Body of pancreas (tissue), 4 donors: ENCODE results near the gene SH3D19. TPM values are rescaled to one million over a fixed set of nuclear protein-coding genes. Genes with fewer than 3 reads are reported as not detected.

Experiments
- ATAC-seq: fragments of 150-250 bp; one replicate; pipeline ENCODE4 v1.9.1; 2016
- DNase-seq, 4 donors: peaks; one replicate each; pipeline ENCODE4 v3.0.0-alpha.2; 2019
- H3K27ac ChIP-seq, 4 donors: fragments of 200-600 bp; sonication (generic); 1 replicate in 3 of 4; 2 replicates in 1 of 4; pipeline versions ENCODE4 v1.5.1 to v1.6.1; 2016 to 2019; ENCODE audit warnings: mild to moderate bottlenecking in 1 of 4, mixed read lengths in 1 of 4, moderate library complexity in 1 of 4
- H3K27me3 ChIP-seq, 2 donors: fragments of 200-600 bp; sonication (generic); one replicate each; pipeline ENCODE4 v1.6.0; 2016; ENCODE audit warnings: mild to moderate bottlenecking in 1 of 2
- H3K36me3 ChIP-seq, 2 donors: fragments of 200-600 bp; sonication (generic); replicated peaks in 1 of 2; 2 replicates each; pipeline ENCODE4 v1.5.1; 2016; ENCODE audit warnings: low read depth in 2 of 2; ENCODE audit not compliant: insufficient read depth in 1 of 2
- H3K4me1 ChIP-seq: fragments of 200-600 bp; sonication (generic); one replicate; pipeline ENCODE4 v1.6.0; 2016
- H3K4me3 ChIP-seq, 2 donors: fragments of 200-600 bp; sonication (generic); 1 replicate in 1 of 2; 2 replicates in 1 of 2; pipeline ENCODE4 v1.5.1; 2016 to 2019
- H3K9me3 ChIP-seq, 3 donors: fragments of 200-600 bp; sonication (generic); 1 replicate in 2 of 3; 2 replicates in 1 of 3; pipeline ENCODE4 v1.5.1; 2016
- CTCF ChIP-seq, 7 experiments: fragments of 450-650 bp in 4 of 7; fragments of 200-600 bp in 3 of 7; sonication (generic) in 3 of 7; IDR thresholded peaks; one replicate each; pipeline ENCODE4 v1.5.1; 2016 to 2019; ENCODE audit warnings: antibody characterized with exemption in 7 of 7
- POLR2A ChIP-seq, 3 donors: fragments of 450-650 bp; IDR thresholded peaks; one replicate each; pipeline ENCODE4 v1.6.1; 2016; ENCODE audit warnings: antibody characterized with exemption in 3 of 3, mild to moderate bottlenecking in 2 of 3
- WGBS, 2 donors: methylation state at CpG; one replicate each; pipeline ENCODE4 v1.1.5; 2017; 5-methylcytosine and 5-hydroxymethylcytosine counted together
- intact Hi-C: fragments of 100-400 bp; cut with DNase I; formaldehyde crosslinking; loops from one replicate; pipeline ENCODE4 v1.15.1; 2023
- total RNA-seq, 2 donors: library from RNA; depleted of rRNA; stranded (reverse); fragments of >200 nt; gene quantifications; one replicate each; pipeline ENCODE4 v1.1.0, GENCODE V29; 2016

SH3D19 gene
- total RNA-seq, 2 donors from 2014 or later: 38.1 to 42.8 TPM

DNA sequence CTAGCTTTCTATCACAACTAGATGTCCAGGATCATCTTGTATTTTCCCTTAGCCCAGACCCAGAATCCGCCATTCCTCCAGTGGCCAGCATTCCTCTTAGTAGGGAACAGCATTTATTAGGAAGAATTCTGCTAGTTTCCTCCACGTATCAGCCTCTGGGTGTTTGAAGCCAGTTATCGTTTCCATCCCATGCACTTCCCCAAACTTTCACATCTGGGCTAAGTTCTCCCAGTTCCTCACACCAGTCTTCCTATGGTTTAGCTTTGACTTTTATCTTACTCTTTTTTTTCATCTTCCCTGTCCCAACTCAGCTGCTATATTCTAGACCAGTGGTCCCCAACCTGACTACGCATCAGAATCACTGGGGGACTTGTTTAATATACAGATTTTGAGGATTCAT lies 101.9 kb downstream of the SH3D19 start:
- TF ChIP-seq POLR2A (IDR thresholded peaks at IDR 0.05) (no peak), CTCF (IDR thresholded peaks at IDR 0.05) (no peak)
- no peak overlapping the region for H3K4me3 ChIP-seq
- DNase-seq (no peak), ATAC-seq (no peak)
- H3K27ac ChIP-seq: no peak overlapping the region
- no peaks in the 10 kb centered on the region for H3K9me3 ChIP-seq
- intact Hi-C loops: no loop called here
- no peaks in the 10 kb centered on the region for H3K27me3 ChIP-seq
- H3K4me1 ChIP-seq: peaks cover 6% of the 10 kb centered on the region
- no peaks in the 10 kb centered on the region for H3K36me3 ChIP-seq
- 50 to 73% methylated on average over 4 of the region's 4 CpGs for WGBS, 2 donors

DNA sequence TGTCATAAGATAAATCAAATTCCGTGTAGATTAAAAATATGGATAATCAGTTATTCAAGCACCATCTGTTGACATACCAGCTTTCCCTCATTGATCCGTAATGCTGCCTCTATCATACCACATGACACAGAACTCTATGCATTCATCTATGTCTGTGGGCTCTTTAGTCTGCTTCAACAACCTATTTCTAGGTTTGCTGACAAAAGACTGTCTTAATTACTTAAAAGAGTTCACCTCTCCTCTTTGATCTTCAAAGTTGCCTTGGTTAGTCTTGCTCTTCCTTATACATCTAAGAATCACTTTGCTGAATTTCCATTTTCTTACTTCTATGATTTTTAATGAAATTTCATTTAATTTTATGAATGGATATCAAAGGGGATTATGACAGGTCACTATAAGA lies 105.5 kb downstream of the SH3D19 start:
- DNase-seq (no peak), ATAC-seq (no peak)
- TF ChIP-seq CTCF (IDR thresholded peaks at IDR 0.05) (no peak), POLR2A (IDR thresholded peaks at IDR 0.05) (no peak)
- intact Hi-C loops: no loop called here
- Histone ChIP-seq H3K9me3 (no peaks in the 10 kb centered on the region), H3K4me3 (no peak overlapping the region), H3K4me1 (no peaks in the 10 kb centered on the region), H3K27me3 (no peaks in the 10 kb centered on the region), H3K27ac (no peak overlapping the region), H3K36me3 (no peaks in the 10 kb centered on the region)
- 70 to 76% methylated on average over 2 of the region's 2 CpGs for WGBS, 2 donors

GRCh38 chr4:151219091-151219490 lies 106.3 kb downstream of the SH3D19 start:
- Histone ChIP-seq H3K36me3 (no peaks in the 10 kb centered on the region), H3K4me1 (no peaks in the 10 kb centered on the region), H3K9me3 (no peaks in the 10 kb centered on the region), H3K27me3 (no peaks in the 10 kb centered on the region), H3K4me3 (no peak overlapping the region), H3K27ac (no peak overlapping the region)
- DNase-seq (no peak), ATAC-seq (no peak)
- intact Hi-C loops: no loop called here
- 92 to 95% methylated on average over 4 of the region's 4 CpGs for WGBS, 2 donors
- TF ChIP-seq CTCF (IDR thresholded peaks at IDR 0.05) (no peak), POLR2A (IDR thresholded peaks at IDR 0.05) (no peak)

DNA sequence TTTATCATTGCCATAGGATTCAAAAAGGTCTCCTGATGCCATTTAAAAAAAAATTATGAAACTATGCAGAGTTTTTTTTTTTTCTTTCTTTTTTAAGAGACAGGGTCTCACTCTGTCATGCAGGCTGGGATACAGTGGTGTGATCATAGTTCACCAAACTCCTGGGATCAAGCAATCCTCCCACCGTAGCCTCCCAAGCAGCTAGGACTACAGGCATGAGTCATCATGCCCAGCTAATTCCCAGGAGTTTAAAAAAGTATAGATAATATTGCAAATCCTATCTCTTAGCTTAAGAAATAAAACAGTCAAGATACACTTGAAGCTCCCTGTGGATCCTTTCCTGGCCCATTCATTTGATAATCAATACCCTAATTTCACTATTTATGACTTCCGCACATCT lies 107.1 kb downstream of the SH3D19 start:
- H3K4me1 ChIP-seq: no peaks in the 10 kb centered on the region
- ATAC-seq (no peak), DNase-seq (no peak)
- intact Hi-C loops: no loop called here
- H3K4me3 ChIP-seq: no peak overlapping the region
- H3K9me3 ChIP-seq: no peaks in the 10 kb centered on the region
- 78 to 89% methylated on average over 2 of the region's 2 CpGs for WGBS, 2 donors
- no peaks in the 10 kb centered on the region for H3K36me3 ChIP-seq
- no peaks in the 10 kb centered on the region for H3K27me3 ChIP-seq
- TF ChIP-seq POLR2A (IDR thresholded peaks at IDR 0.05): no peak
- no peak for TF ChIP-seq CTCF (IDR thresholded peaks at IDR 0.05)
- H3K27ac ChIP-seq: no peak overlapping the region

- H3K27ac ChIP-seq: no peak overlapping the region
These were observed 108.1 kb downstream of the SH3D19 start for GRCh38 chr4:151217326-151217725.

More at GRCh38 chr4:151217326-151217725, 108.1 kb downstream of the SH3D19 start:
- no peaks in the 10 kb centered on the region for H3K36me3 ChIP-seq
- H3K9me3 ChIP-seq: no peaks in the 10 kb centered on the region
- H3K27me3 ChIP-seq: no peaks in the 10 kb centered on the region
- no peak for ATAC-seq
- no peak for DNase-seq
- intact Hi-C loops: no loop called here
- no peaks in the 10 kb centered on the region for H3K4me1 ChIP-seq
- WGBS, 2 donors: 66 to 75% methylated on average over 2 of the region's 2 CpGs
- no peak overlapping the region for H3K4me3 ChIP-seq
- TF ChIP-seq POLR2A (IDR thresholded peaks at IDR 0.05) (no peak), CTCF (IDR thresholded peaks at IDR 0.05) (no peak)
